ENCODE data around the gene TMPRSS6.

Gene TMPRSS6

DNA sequence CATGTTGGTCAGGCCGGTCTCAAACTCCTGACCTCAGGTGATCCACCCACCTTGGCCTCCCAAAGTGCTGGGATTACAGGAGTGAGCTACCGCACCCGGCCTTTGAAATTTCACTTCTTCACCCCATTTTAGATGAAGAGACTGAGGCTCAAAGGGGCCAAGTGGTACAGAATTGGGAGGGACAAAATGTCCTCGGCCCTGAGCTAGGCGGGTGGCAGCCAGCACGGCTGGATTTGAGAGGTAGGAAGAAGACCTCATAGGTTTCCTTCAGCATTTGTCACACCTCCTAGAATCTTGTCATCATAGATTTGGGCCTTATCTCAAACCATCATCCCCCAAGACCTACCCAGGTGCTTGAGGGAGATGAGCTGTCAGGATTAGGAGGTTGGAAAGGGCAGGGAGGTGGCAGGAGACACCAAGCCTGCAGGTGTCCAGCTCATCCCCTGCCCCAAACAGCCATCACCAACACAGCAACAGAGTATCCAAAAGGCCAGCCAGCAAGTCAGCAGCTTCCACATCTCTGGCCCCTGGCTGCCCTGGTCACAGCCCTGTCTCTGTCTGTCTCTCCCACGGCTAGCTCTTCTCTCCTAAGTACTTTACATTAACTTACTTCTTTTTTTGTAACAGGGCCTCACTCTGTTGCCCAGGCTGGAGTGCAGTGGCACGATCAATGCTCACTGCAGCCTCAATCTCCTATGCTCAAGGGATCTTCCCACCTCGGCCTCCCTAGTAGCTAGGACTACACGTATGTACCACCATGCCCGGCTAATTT lies 11.2 kb upstream of the TMPRSS6 start:
- Histone ChIP-seq H3K4me2 (ENCODE audit: low read length) (peak overlapping the region; percentile 91), H3K27ac (ENCODE audit: low read length) (peak overlapping the region; percentile 93), H3K4me1 (ENCODE audit: low read length) (peaks cover 61% of the 10 kb centered on the region), H4K20me1 (ENCODE audit: insufficient read depth, low read length) (no peaks in the 10 kb centered on the region), H3K4me3 (ENCODE audit: low read length) (no peak overlapping the region), H2AFZ (ENCODE audit: low read depth, low read length) (no peak overlapping the region), H3K9ac (ENCODE audit: low read length) (peak overlapping the region; percentile 85; the same call in 1 of the 2 replicates), H3K27me3 (ENCODE audit: low read depth, low read length) (no peaks in the 10 kb centered on the region), H3K36me3 (replicated peaks; ENCODE audit: low read depth, low read length) (no peaks in the 10 kb centered on the region), H3K79me2 (ENCODE audit: low read length) (no peaks in the 10 kb centered on the region), H3K9me3 (ENCODE audit: insufficient read depth, low read length) (no peaks in the 10 kb centered on the region)
- TF ChIP-seq EZH2phosphoT487 (IDR thresholded peaks at IDR 0.05; ENCODE audit: low read depth), result no peak
- TF ChIP-seq, protein P1, sequence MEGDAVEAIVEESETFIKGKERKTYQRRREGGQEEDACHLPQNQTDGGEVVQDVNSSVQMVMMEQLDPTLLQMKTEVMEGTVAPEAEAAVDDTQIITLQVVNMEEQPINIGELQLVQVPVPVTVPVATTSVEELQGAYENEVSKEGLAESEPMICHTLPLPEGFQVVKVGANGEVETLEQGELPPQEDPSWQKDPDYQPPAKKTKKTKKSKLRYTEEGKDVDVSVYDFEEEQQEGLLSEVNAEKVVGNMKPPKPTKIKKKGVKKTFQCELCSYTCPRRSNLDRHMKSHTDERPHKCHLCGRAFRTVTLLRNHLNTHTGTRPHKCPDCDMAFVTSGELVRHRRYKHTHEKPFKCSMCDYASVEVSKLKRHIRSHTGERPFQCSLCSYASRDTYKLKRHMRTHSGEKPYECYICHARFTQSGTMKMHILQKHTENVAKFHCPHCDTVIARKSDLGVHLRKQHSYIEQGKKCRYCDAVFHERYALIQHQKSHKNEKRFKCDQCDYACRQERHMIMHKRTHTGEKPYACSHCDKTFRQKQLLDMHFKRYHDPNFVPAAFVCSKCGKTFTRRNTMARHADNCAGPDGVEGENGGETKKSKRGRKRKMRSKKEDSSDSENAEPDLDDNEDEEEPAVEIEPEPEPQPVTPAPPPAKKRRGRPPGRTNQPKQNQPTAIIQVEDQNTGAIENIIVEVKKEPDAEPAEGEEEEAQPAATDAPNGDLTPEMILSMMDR (IDR thresholded peaks at IDR 0.05; ENCODE audit: low read depth, low read length), result no peak

DNA sequence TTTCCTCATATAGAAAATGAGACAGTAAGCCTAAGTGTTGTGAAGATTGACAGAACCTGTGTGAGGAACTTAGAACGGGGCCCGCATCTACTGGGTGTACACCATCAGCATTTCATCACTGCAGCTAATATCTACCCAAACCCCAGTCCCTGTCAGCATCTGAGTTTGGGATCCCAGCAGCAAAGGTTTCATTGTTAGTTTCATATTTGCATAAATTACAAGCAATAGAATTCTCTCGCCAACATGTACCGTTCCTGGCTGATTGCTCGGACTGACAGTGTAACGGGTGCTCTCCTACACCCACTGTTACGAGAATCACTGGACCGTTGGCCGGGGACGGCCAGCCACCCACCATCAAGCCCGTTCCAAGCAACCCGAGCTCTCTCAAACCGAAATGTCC lies 10.4 kb upstream of the TMPRSS6 start:
- no peaks in the 10 kb centered on the region for H3K9me3 ChIP-seq (ENCODE audit: insufficient read depth, low read length)
- no peaks in the 10 kb centered on the region for H4K20me1 ChIP-seq (ENCODE audit: insufficient read depth, low read length)
- H3K4me1 ChIP-seq (ENCODE audit: low read length), result peaks cover 52% of the 10 kb centered on the region
- H3K79me2 ChIP-seq (ENCODE audit: low read length), result no peaks in the 10 kb centered on the region
- H3K4me2 ChIP-seq (ENCODE audit: low read length), result peak overlapping the region; percentile 27
- no peaks in the 10 kb centered on the region for H3K36me3 ChIP-seq (replicated peaks; ENCODE audit: low read depth, low read length)
- no peak overlapping the region for H3K9ac ChIP-seq (ENCODE audit: low read length)
- TF ChIP-seq, protein P1 (IDR thresholded peaks at IDR 0.05; ENCODE audit: low read depth, low read length), result no peak
- no peak for TF ChIP-seq EZH2phosphoT487 (IDR thresholded peaks at IDR 0.05; ENCODE audit: low read depth)
- peak overlapping the region; percentile 36 for H3K27ac ChIP-seq (ENCODE audit: low read length)
- H2AFZ ChIP-seq (ENCODE audit: low read depth, low read length), result peak overlapping the region; percentile 4; the same call in 1 of the 2 replicates
- H3K4me3 ChIP-seq (ENCODE audit: low read length), result no peak overlapping the region
- H3K27me3 ChIP-seq (ENCODE audit: low read depth, low read length), result 0 out of 2 replicates have a peak, but pooled peaks cover under 1% of the 10 kb centered on the region

DNA sequence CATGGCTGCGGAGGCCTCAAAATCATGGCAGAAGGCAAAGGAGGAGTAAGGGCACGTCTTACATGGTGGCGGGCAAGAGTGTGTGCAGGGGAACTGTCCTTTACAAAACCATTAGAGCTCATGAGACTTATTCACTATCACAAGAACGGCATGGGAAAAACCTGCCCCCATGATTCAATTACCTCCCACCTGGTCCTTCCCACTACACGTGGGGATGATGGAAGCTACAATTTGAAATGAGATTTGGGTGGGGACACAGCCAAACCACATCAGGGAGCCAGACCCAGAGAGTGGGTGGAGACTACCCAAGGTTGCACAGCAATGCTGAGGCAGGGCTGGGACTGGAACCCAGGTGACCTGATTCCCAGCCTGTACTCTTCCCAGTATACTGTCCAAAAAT lies 8.6 kb upstream of the TMPRSS6 start:
- TF ChIP-seq EZH2phosphoT487 (IDR thresholded peaks at IDR 0.05; ENCODE audit: low read depth), result no peak
- TF ChIP-seq, protein P1 (IDR thresholded peaks at IDR 0.05; ENCODE audit: low read depth, low read length), result no peak

DNA sequence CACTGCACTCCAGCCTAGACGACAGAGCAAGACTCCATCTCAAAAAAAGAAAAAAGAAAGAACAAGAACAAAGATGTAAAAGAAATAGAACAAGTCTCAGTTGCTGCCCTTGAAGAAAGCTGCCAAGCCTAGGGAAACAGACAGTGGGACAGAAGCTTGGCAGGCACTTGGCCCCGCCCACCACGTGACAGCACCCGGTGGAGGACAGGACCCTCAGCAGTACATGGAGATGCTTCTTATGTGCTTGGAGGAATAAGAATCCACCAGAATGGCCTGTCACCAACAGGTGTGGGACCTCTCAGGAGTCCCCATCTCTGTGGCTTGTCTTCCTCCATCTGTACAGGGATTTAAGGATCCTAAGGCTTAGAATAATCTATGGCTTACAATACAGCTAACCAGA lies 7.6 kb upstream of the TMPRSS6 start:
- no peak for TF ChIP-seq EZH2phosphoT487 (IDR thresholded peaks at IDR 0.05; ENCODE audit: low read depth)
- TF ChIP-seq, protein P1 (IDR thresholded peaks at IDR 0.05; ENCODE audit: low read depth, low read length), result no peak

More for the DNA sequence above, 8.6 kb upstream of the TMPRSS6 start:
- peaks cover 34% of the 10 kb centered on the region for H3K4me1 ChIP-seq (ENCODE audit: low read length)
- no peaks in the 10 kb centered on the region for H3K36me3 ChIP-seq (replicated peaks; ENCODE audit: low read depth, low read length)
- H3K4me3 ChIP-seq (ENCODE audit: low read length), result no peak overlapping the region
- H3K9ac ChIP-seq (ENCODE audit: low read length), result no peak overlapping the region
- no peaks in the 10 kb centered on the region for H3K9me3 ChIP-seq (ENCODE audit: insufficient read depth, low read length)
- no peaks in the 10 kb centered on the region for H4K20me1 ChIP-seq (ENCODE audit: insufficient read depth, low read length)
- H3K4me2 ChIP-seq (ENCODE audit: low read length), result no peak overlapping the region
- H3K79me2 ChIP-seq (ENCODE audit: low read length), result no peaks in the 10 kb centered on the region
- no peak overlapping the region for H2AFZ ChIP-seq (ENCODE audit: low read depth, low read length)
- no peak overlapping the region for H3K27ac ChIP-seq (ENCODE audit: low read length)
- H3K27me3 ChIP-seq (ENCODE audit: low read depth, low read length), result 0 out of 2 replicates have a peak, but pooled peaks cover 8% of the 10 kb centered on the region

More for the DNA sequence above, 7.6 kb upstream of the TMPRSS6 start:
- Histone ChIP-seq H3K27me3 (ENCODE audit: low read depth, low read length) (0 out of 2 replicates have a peak, but pooled peaks cover 8% of the 10 kb centered on the region), H3K4me2 (ENCODE audit: low read length) (no peak overlapping the region), H3K4me3 (ENCODE audit: low read length) (no peak overlapping the region), H3K9ac (ENCODE audit: low read length) (no peak overlapping the region), H2AFZ (ENCODE audit: low read depth, low read length) (no peak overlapping the region), H3K79me2 (ENCODE audit: low read length) (no peaks in the 10 kb centered on the region), H3K27ac (ENCODE audit: low read length) (no peak overlapping the region), H3K9me3 (ENCODE audit: insufficient read depth, low read length) (no peaks in the 10 kb centered on the region), H4K20me1 (ENCODE audit: insufficient read depth, low read length) (no peaks in the 10 kb centered on the region), H3K36me3 (replicated peaks; ENCODE audit: low read depth, low read length) (no peaks in the 10 kb centered on the region), H3K4me1 (ENCODE audit: low read length) (peaks cover 25% of the 10 kb centered on the region)
